ENCODE data around the gene KIAA0319L.

Gene KIAA0319L

GRCh38 chr1:35451125-35451528 is 106.1 kb downstream of the KIAA0319L start:
- in situ Hi-C loops (cut with HindIII; ENCODE audit: low sequenced_read_pairs), result no loop called here

GRCh38 chr1:35449334-35450008 is 107.7 kb downstream of the KIAA0319L start:
- in situ Hi-C loops (cut with HindIII; ENCODE audit: low sequenced_read_pairs), result no loop called here

GRCh38 chr1:35448344-35448801 is 108.8 kb downstream of the KIAA0319L start:
- in situ Hi-C loops (cut with HindIII; ENCODE audit: low sequenced_read_pairs), result no loop called here

- in situ Hi-C loops (cut with HindIII; ENCODE audit: low sequenced_read_pairs), result no loop called here
These were observed 109.9 kb downstream of the KIAA0319L start for GRCh38 chr1:35447278-35447677.

GRCh38 chr1:35444519-35444774 is 112.8 kb downstream of the KIAA0319L start:
- in situ Hi-C loops (cut with HindIII; ENCODE audit: low sequenced_read_pairs), result no loop called here

GRCh38 chr1:35443768-35444518 is 113.3 kb downstream of the KIAA0319L start:
- in situ Hi-C loops (cut with HindIII; ENCODE audit: low sequenced_read_pairs), result no loop called here

- in situ Hi-C loops (cut with HindIII; ENCODE audit: low sequenced_read_pairs), result no loop called here
These were observed 114.5 kb downstream of the KIAA0319L start for GRCh38 chr1:35442734-35443133.

GRCh38 chr1:35441926-35442579 is 115.2 kb downstream of the KIAA0319L start:
- in situ Hi-C loops (cut with HindIII; ENCODE audit: low sequenced_read_pairs), result no loop called here

GRCh38 chr1:35439626-35440025 is 117.6 kb downstream of the KIAA0319L start:
- in situ Hi-C loops (cut with HindIII; ENCODE audit: low sequenced_read_pairs), result no loop called here

- in situ Hi-C loops (cut with HindIII; ENCODE audit: low sequenced_read_pairs), result no loop called here
These were observed 120.0 kb downstream of the KIAA0319L start for GRCh38 chr1:35437200-35437599.

- in situ Hi-C loops (cut with HindIII; ENCODE audit: low sequenced_read_pairs), result no loop called here
These were observed 121.1 kb downstream of the KIAA0319L start for GRCh38 chr1:35436078-35436477.

- in situ Hi-C loops (cut with HindIII; ENCODE audit: low sequenced_read_pairs), result no loop called here
These were observed 122.5 kb downstream of the KIAA0319L start for GRCh38 chr1:35434703-35435102.

- in situ Hi-C loops (cut with HindIII; ENCODE audit: low sequenced_read_pairs), result no loop called here
These were observed 123.5 kb downstream of the KIAA0319L start for GRCh38 chr1:35433714-35434113.

GRCh38 chr1:35432231-35432630 is 125.0 kb downstream of the KIAA0319L start:
- in situ Hi-C loops (cut with HindIII; ENCODE audit: low sequenced_read_pairs), result no loop called here

- in situ Hi-C loops (cut with HindIII; ENCODE audit: low sequenced_read_pairs), result no loop called here
These were observed 126.0 kb downstream of the KIAA0319L start for GRCh38 chr1:35431173-35431599.

- in situ Hi-C loops (cut with HindIII; ENCODE audit: low sequenced_read_pairs), result no loop called here
These were observed 126.4 kb downstream of the KIAA0319L start for GRCh38 chr1:35430762-35431161.

- in situ Hi-C loops (cut with HindIII; ENCODE audit: low sequenced_read_pairs), result no loop called here
These were observed 128.8 kb downstream of the KIAA0319L start for GRCh38 chr1:35428360-35428759.

GRCh38 chr1:35426097-35426586 is 131.1 kb downstream of the KIAA0319L start:
- in situ Hi-C loops (cut with HindIII; ENCODE audit: low sequenced_read_pairs), result no loop called here

- in situ Hi-C loops (cut with HindIII; ENCODE audit: low sequenced_read_pairs), result no loop called here
These were observed 148.3 kb downstream of the KIAA0319L start for GRCh38 chr1:35408925-35409324.

GRCh38 chr1:35407743-35408142 is 149.5 kb downstream of the KIAA0319L start:
- in situ Hi-C loops (cut with HindIII; ENCODE audit: low sequenced_read_pairs), result no loop called here

- in situ Hi-C loops (cut with HindIII; ENCODE audit: low sequenced_read_pairs), result no loop called here
These were observed 151.1 kb downstream of the KIAA0319L start for GRCh38 chr1:35406103-35406502.

GRCh38 chr1:35401049-35401448 is 156.2 kb downstream of the KIAA0319L start:
- in situ Hi-C loops (cut with HindIII; ENCODE audit: low sequenced_read_pairs), result no loop called here

All from endothelial cell of hepatic sinusoid (primary cell).